ENCODE measurements around the gene SRXN1. TPM values are rescaled to one million over a fixed set of nuclear protein-coding genes. Genes with fewer than 3 reads are reported as not detected.

SRXN1 gene
- total RNA-seq, 2 experiments from 2014 or later = 17.0 to 18.1 TPM

- Mint-ChIP-seq H3K27me3 (peaks cover 34% of the 10 kb centered on the region), H3K4me1 (no peaks in the 10 kb centered on the region), H3K36me3 (no peaks in the 10 kb centered on the region), H3K4me3 (no peak overlapping the region), H3K9me3 (no peaks in the 10 kb centered on the region), H3K27ac (no peak overlapping the region)
- DNase-seq = no peak
Observed at GRCh38 chr20:682123-682522, 29.1 kb upstream of the SRXN1 start.

- Mint-ChIP-seq H3K36me3 (no peaks in the 10 kb centered on the region), H3K27ac (no peak overlapping the region), H3K4me1 (peaks cover 4% of the 10 kb centered on the region), H3K27me3 (peaks cover 45% of the 10 kb centered on the region), H3K9me3 (no peaks in the 10 kb centered on the region), H3K4me3 (no peak overlapping the region)
- no peak for DNase-seq
Observed at GRCh38 chr20:680638-681187, 27.7 kb upstream of the SRXN1 start.

- Mint-ChIP-seq H3K4me1 (peaks cover 5% of the 10 kb centered on the region), H3K4me3 (no peak overlapping the region), H3K27ac (no peak overlapping the region), H3K9me3 (no peaks in the 10 kb centered on the region), H3K36me3 (no peaks in the 10 kb centered on the region), H3K27me3 (peaks cover 67% of the 10 kb centered on the region)
- no peak for DNase-seq
Observed at GRCh38 chr20:677957-678356, 25.0 kb upstream of the SRXN1 start.

GRCh38 chr20:676967-677366 lies 24.0 kb upstream of the SRXN1 start:
- H3K27me3 Mint-ChIP-seq = peaks cover 77% of the 10 kb centered on the region
- H3K27ac Mint-ChIP-seq = no peak overlapping the region
- H3K9me3 Mint-ChIP-seq = no peaks in the 10 kb centered on the region

GRCh38 chr20:676315-676937 lies 23.4 kb upstream of the SRXN1 start:
- no peak for DNase-seq
- Mint-ChIP-seq H3K27ac (no peak overlapping the region), H3K27me3 (peaks cover 82% of the 10 kb centered on the region), H3K4me3 (no peak overlapping the region), H3K9me3 (no peaks in the 10 kb centered on the region), H3K36me3 (no peaks in the 10 kb centered on the region), H3K4me1 (peaks cover 7% of the 10 kb centered on the region)

More at GRCh38 chr20:676967-677366, 24.0 kb upstream of the SRXN1 start:
- H3K36me3 Mint-ChIP-seq = no peaks in the 10 kb centered on the region
- H3K4me3 Mint-ChIP-seq = no peak overlapping the region
- peaks cover 5% of the 10 kb centered on the region for H3K4me1 Mint-ChIP-seq
- DNase-seq = no peak

- peaks cover 8% of the 10 kb centered on the region for H3K4me1 Mint-ChIP-seq
Observed at GRCh38 chr20:675453-676314, 22.7 kb upstream of the SRXN1 start, which contains the start of gene SCRT2. Gene SCRT2 (minus strand): TSS chr20:675802. CDS start chr20:675601, 201 bp downstream.

GRCh38 chr20:675033-675452 lies 22.0 kb upstream of the SRXN1 start:
- H3K9me3 Mint-ChIP-seq = no peaks in the 10 kb centered on the region
- DNase-seq = no peak
- H3K27me3 Mint-ChIP-seq = peaks cover 85% of the 10 kb centered on the region
- H3K4me3 Mint-ChIP-seq = no peak overlapping the region
- peaks cover 8% of the 10 kb centered on the region for H3K4me1 Mint-ChIP-seq
- H3K36me3 Mint-ChIP-seq = no peaks in the 10 kb centered on the region
- no peak overlapping the region for H3K27ac Mint-ChIP-seq

More at GRCh38 chr20:675453-676314, 22.7 kb upstream of the SRXN1 start, which contains the start of gene SCRT2:
- H3K36me3 Mint-ChIP-seq = no peaks in the 10 kb centered on the region
- no peaks in the 10 kb centered on the region for H3K9me3 Mint-ChIP-seq
- H3K27ac Mint-ChIP-seq = no peak within 1 kb of the TSS
- peak within 1 kb of the TSS; percentile 2 for H3K4me3 Mint-ChIP-seq
- peak; percentile 75 for DNase-seq
- H3K27me3 Mint-ChIP-seq = peaks cover 86% of the 10 kb centered on the region

- Mint-ChIP-seq H3K9me3 (no peaks in the 10 kb centered on the region), H3K27ac (no peak overlapping the region), H3K27me3 (peaks cover 71% of the 10 kb centered on the region), H3K4me1 (peaks cover 8% of the 10 kb centered on the region), H3K36me3 (no peaks in the 10 kb centered on the region), H3K4me3 (no peak overlapping the region)
- no peak for DNase-seq
Observed at GRCh38 chr20:673603-674001, 20.6 kb upstream of the SRXN1 start.

- Mint-ChIP-seq H3K9me3 (no peaks in the 10 kb centered on the region), H3K27me3 (peaks cover 67% of the 10 kb centered on the region), H3K4me1 (peaks cover 8% of the 10 kb centered on the region), H3K36me3 (no peaks in the 10 kb centered on the region), H3K27ac (no peak overlapping the region), H3K4me3 (no peak overlapping the region)
- no peak for DNase-seq
Observed at GRCh38 chr20:672963-673602, 20.1 kb upstream of the SRXN1 start.

GRCh38 chr20:671252-672030 lies 18.4 kb upstream of the SRXN1 start:
- H3K9me3 Mint-ChIP-seq = no peaks in the 10 kb centered on the region
- no peak overlapping the region for H3K4me3 Mint-ChIP-seq
- H3K27me3 Mint-ChIP-seq = peaks cover 67% of the 10 kb centered on the region
- H3K27ac Mint-ChIP-seq = no peak overlapping the region
- H3K36me3 Mint-ChIP-seq = no peaks in the 10 kb centered on the region
- no peak for DNase-seq
- peaks cover 10% of the 10 kb centered on the region for H3K4me1 Mint-ChIP-seq

- DNase-seq = no peak
- Mint-ChIP-seq H3K27ac (no peak overlapping the region), H3K36me3 (no peaks in the 10 kb centered on the region), H3K4me1 (peaks cover 5% of the 10 kb centered on the region), H3K9me3 (no peaks in the 10 kb centered on the region), H3K4me3 (no peak overlapping the region), H3K27me3 (peaks cover 71% of the 10 kb centered on the region)
Observed at GRCh38 chr20:669573-669972, 16.6 kb upstream of the SRXN1 start.

- H3K36me3 Mint-ChIP-seq = no peaks in the 10 kb centered on the region
- peaks cover 65% of the 10 kb centered on the region for H3K27me3 Mint-ChIP-seq
- H3K4me1 Mint-ChIP-seq = peaks cover 5% of the 10 kb centered on the region
- no peaks in the 10 kb centered on the region for H3K9me3 Mint-ChIP-seq
- H3K27ac Mint-ChIP-seq = no peak overlapping the region
- H3K4me3 Mint-ChIP-seq = no peak overlapping the region
- DNase-seq = no peak
Observed at GRCh38 chr20:668638-669037, 15.6 kb upstream of the SRXN1 start.

- H3K27ac Mint-ChIP-seq = no peak overlapping the region
- peaks cover 7% of the 10 kb centered on the region for H3K4me1 Mint-ChIP-seq
- no peaks in the 10 kb centered on the region for H3K36me3 Mint-ChIP-seq
- peaks cover 66% of the 10 kb centered on the region for H3K27me3 Mint-ChIP-seq
- no peak overlapping the region for H3K4me3 Mint-ChIP-seq
- no peak for DNase-seq
- H3K9me3 Mint-ChIP-seq = no peaks in the 10 kb centered on the region
Observed at GRCh38 chr20:668050-668449, 15.1 kb upstream of the SRXN1 start.

GRCh38 chr20:667351-668034 lies 14.5 kb upstream of the SRXN1 start:
- peaks cover 66% of the 10 kb centered on the region for H3K27me3 Mint-ChIP-seq
- H3K4me3 Mint-ChIP-seq = no peak overlapping the region
- H3K27ac Mint-ChIP-seq = no peak overlapping the region
- no peaks in the 10 kb centered on the region for H3K36me3 Mint-ChIP-seq
- H3K9me3 Mint-ChIP-seq = no peaks in the 10 kb centered on the region
- H3K4me1 Mint-ChIP-seq = peaks cover 8% of the 10 kb centered on the region
- DNase-seq = peak; percentile 52
